Cardiac muscle cell (in vitro differentiated cells and primary cell): ENCODE measurements around the gene SCD. TPM values are rescaled to one million over a fixed set of nuclear protein-coding genes. Genes with fewer than 3 reads are reported as not detected.

Experiments used
- DNase-seq, 2 donors: peaks; one replicate each; pipeline versions ENCODE4 v3.0.0 to v3.0.0-alpha.2; 2010 to 2017; ENCODE audit warnings: low read depth in 1 of 2, low spot score in 1 of 2
- H3K27ac ChIP-seq: fragments of 200-600 bp; sonication (generic); 2 replicates; pipeline ENCODE4 v1.5.1; 2016
- H3K27me3 ChIP-seq: fragments of 200-600 bp; sonication (generic); 2 replicates; pipeline ENCODE4 v1.6.0; 2016; ENCODE audit warnings: control low read depth
- H3K36me3 ChIP-seq: fragments of 200-600 bp; sonication (generic); 2 replicates; pipeline ENCODE4 v1.5.1; 2016; ENCODE audit warnings: control low read depth
- H3K4me1 ChIP-seq: fragments of 200-600 bp; sonication (generic); 2 replicates; pipeline ENCODE4 v1.8.1; 2017; ENCODE audit warnings: low read depth, mild to moderate bottlenecking, mixed run types
- H3K4me3 ChIP-seq: fragments of 200-600 bp; sonication (generic); 2 replicates; pipeline ENCODE4 v1.5.1; 2016; ENCODE audit warnings: mild to moderate bottlenecking
- H3K9me3 ChIP-seq: fragments of 200-600 bp; sonication (generic); 2 replicates; pipeline ENCODE4 v1.5.1; 2017; ENCODE audit warnings: low read depth, mild to moderate bottlenecking, control low read depth
- polyA plus RNA-seq: library from polyadenylated mRNA; unstranded; fragments of >200 nt; fragmentation: Nextera tagmentation; extraction: Ambion mirVana; gene quantifications from 2 replicates; pipeline ENCODE4 v1.2.1, GENCODE V29; 2016
- total RNA-seq: library from RNA; depleted of rRNA; stranded (reverse); fragments of >200 nt; gene quantifications from 2 replicates; pipeline ENCODE4 v1.2.3, GENCODE V29; 2016
- TF ChIP-seq, protein P1 (sequence below): IDR thresholded peaks from 2 replicates; pipeline ENCODE4 v1.5.1; 2012; ENCODE audit warnings: low read depth, mild to moderate bottlenecking, low read length

The SCD gene
- total and polyA plus RNA-seq, 2 experiments from 2014 or later: 149 to 246 TPM

DNA sequence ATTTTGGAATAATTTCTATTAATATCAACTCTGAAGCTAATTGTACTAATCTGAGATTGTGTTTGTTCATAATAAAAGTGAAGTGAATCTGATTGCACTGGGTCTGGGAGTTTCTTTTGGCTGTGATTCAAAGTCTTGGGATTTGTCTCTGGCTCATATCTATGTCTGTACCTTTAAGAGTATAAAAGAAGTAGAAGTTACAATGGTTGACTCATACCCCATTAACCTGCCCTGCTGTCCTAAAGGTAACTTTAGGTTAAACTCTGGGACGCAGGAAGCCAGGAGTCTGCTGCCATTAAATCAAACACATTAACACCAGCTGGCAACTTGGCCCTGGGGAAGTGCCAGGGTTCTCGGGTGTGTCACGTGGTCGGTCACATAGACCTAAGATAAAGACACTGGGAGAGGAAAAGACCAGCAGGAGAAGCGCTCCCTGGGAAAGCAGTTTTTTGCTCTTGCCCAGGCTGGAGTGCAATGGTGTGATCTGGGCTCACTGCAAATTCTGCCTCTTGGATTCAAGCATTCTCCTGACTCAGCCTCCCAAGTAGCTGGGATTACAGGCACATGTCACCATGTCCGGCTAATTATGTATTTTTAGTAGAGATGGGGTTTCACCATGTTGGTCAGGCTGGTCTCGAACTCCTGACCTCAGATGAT lies 17.8 kb downstream of the SCD start:
- peak; percentile 45 to 81 for DNase-seq
- Histone ChIP-seq H3K4me1 (peaks cover 8% of the 10 kb centered on the region), H3K36me3 (peaks cover 24% of the 10 kb centered on the region), H3K27me3 (no peaks in the 10 kb centered on the region), H3K9me3 (no peaks in the 10 kb centered on the region), H3K4me3 (no peak overlapping the region), H3K27ac (peak overlapping the region; percentile 59)
- TF ChIP-seq, protein P1, sequence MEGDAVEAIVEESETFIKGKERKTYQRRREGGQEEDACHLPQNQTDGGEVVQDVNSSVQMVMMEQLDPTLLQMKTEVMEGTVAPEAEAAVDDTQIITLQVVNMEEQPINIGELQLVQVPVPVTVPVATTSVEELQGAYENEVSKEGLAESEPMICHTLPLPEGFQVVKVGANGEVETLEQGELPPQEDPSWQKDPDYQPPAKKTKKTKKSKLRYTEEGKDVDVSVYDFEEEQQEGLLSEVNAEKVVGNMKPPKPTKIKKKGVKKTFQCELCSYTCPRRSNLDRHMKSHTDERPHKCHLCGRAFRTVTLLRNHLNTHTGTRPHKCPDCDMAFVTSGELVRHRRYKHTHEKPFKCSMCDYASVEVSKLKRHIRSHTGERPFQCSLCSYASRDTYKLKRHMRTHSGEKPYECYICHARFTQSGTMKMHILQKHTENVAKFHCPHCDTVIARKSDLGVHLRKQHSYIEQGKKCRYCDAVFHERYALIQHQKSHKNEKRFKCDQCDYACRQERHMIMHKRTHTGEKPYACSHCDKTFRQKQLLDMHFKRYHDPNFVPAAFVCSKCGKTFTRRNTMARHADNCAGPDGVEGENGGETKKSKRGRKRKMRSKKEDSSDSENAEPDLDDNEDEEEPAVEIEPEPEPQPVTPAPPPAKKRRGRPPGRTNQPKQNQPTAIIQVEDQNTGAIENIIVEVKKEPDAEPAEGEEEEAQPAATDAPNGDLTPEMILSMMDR: no peak

DNA sequence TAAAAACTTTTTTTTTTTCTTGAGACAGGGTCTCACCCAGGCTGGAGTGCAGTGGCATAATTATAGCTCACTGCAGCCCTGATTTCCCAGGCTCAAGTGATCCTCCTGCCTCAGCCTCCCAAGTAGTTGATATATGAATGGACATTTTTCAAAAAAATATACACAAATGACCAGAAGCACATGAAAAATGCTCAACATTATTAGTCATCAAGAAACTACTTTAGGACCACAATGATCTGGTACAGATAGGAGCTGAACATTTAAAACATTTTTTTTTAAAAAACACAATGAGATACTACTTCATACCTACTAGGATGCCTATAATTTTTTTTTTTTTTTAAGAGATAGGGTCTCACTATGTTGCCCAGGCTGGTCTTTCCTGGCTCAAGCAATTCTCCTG lies 21.7 kb downstream of the SCD start:
- H3K27me3 ChIP-seq: no peaks in the 10 kb centered on the region
- H3K4me1 ChIP-seq: peaks cover 21% of the 10 kb centered on the region
- H3K9me3 ChIP-seq: no peaks in the 10 kb centered on the region
- H3K36me3 ChIP-seq: no peaks in the 10 kb centered on the region
- H3K27ac ChIP-seq: no peak overlapping the region
- DNase-seq: no peak
- no peak overlapping the region for H3K4me3 ChIP-seq
- TF ChIP-seq, protein P1: no peak

DNA sequence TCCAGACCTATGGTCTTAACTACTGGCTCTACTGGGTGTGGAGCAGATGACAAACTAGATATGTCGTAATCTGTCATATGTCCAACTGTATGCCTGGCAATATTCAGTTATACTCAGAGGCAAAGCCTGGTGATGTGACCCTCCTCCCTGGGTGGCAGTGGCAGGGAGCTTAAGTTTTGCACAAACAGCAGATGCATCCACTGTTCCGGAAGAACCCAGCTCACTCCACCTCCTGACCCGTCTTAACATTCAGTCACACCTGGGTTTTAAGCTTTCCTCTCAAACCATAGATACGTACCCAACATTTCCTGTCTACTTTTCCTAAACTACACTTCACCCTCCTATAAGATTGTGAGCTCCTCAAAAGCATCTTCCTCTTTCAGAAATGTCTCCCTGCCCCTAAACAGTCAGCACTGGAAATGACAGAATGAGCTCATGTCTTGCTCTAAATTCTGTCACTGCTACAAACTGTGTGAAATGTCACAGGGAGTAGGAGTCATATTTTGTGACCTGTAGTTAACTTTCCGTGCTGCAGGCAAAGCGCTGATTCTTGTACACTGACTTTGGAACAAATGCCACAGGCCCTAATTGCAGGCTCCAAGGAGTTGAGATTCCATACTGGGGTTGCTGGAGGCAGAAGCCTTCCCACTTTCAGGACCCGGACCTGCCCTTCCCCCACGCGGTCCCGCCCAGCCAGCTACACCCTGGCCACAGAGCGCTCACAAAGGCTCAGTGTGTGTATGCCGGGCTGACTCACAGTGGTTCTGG lies 23.9 kb downstream of the SCD start:
- TF ChIP-seq, protein P1: no peak
- Histone ChIP-seq H3K9me3 (no peaks in the 10 kb centered on the region), H3K36me3 (no peaks in the 10 kb centered on the region), H3K27ac (peak overlapping the region; percentile 63), H3K4me3 (no peak overlapping the region), H3K27me3 (no peaks in the 10 kb centered on the region), H3K4me1 (peaks cover 26% of the 10 kb centered on the region)
- peak; percentile 60 to 94 for DNase-seq

DNA sequence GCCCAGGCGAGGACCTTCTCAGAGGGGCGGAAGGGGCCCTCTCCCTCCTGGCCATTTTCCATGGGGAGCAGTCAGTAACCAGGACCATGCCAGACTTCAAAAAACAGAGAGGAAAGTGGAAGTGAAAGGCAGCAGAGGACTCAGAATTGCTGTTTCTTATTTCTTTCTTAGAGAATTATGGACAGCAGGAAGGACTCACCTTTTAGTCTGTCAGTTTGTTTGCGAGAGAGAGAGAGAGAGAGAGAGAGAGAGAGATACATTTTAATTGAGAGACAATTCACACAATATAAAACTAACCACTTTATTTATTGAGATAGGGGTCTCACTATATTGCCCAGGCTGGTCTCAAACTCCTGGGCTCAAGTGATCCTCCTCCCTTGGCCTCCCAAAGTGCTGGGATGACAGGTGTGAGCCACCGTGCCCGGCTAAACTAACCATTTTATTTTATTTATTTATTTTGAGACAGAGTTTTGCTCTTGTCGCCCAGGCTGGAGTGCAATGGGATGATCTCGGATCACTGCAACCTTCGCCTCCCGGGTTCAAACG lies 24.5 kb downstream of the SCD start:
- peaks cover 26% of the 10 kb centered on the region for H3K4me1 ChIP-seq
- DNase-seq: no peak
- H3K4me3 ChIP-seq: no peak overlapping the region
- no peaks in the 10 kb centered on the region for H3K36me3 ChIP-seq
- H3K9me3 ChIP-seq: no peaks in the 10 kb centered on the region
- peak overlapping the region; percentile 63 for H3K27ac ChIP-seq
- TF ChIP-seq, protein P1: no peak
- no peaks in the 10 kb centered on the region for H3K27me3 ChIP-seq

DNA sequence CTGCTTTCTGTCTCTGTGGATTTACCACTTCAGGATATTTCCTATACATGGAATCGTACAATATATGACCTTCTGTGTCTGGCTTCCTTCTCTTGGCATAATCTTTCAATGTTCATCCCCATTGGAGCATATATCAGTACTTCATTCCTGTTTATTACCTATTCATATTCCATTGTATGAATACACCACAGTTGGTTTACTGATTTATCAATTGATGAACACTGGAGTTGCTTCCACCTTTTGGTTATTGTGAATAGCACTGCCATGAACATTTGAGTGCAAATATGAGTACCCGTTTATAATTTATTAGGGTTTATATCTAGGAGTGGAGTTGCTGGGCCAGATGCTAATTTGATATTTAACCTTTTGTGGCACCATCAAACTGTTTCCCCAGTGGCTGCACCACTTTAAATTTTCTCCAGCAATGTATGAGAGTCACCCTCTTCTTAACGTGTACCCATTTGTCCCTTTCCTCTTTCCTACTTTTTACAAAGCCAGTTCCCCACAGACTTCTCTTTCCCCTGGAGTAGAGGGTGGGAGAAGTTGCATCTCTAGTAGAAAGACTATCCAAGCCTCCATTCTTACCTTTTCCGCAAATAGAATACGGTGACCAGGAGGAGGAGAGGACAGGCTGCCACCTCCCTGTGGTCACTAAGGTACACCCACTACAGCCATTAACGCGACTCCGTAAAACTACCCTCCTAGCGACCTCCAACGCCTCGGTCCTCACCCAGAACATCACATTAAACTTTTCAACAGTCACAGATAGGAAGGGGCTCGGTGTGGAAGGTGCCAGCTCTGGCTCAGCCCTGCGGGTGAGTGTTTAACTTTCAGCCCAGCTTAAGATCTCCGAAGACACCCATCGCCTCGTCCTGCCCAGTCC lies 25.6 kb downstream of the SCD start:
- no peaks in the 10 kb centered on the region for H3K36me3 ChIP-seq
- peaks cover 29% of the 10 kb centered on the region for H3K4me1 ChIP-seq
- H3K4me3 ChIP-seq: peak overlapping the region; percentile 21
- DNase-seq: no peak
- H3K27me3 ChIP-seq: no peaks in the 10 kb centered on the region
- peak overlapping the region; percentile 100 for H3K27ac ChIP-seq
- H3K9me3 ChIP-seq: no peaks in the 10 kb centered on the region
- TF ChIP-seq, protein P1: no peak
